ENCODE data around the gene NDUFV1.
"Not testable (repeated sequence)": the region's sequence is repeated elsewhere in the genome, so short reads cannot be mapped to it uniquely, and the experiment has no call there.

Gene NDUFV1

GRCh38 chr11:67586568-67587250 is 20.0 kb upstream of the NDUFV1 start:
- no peak for DNase-seq

DNA sequence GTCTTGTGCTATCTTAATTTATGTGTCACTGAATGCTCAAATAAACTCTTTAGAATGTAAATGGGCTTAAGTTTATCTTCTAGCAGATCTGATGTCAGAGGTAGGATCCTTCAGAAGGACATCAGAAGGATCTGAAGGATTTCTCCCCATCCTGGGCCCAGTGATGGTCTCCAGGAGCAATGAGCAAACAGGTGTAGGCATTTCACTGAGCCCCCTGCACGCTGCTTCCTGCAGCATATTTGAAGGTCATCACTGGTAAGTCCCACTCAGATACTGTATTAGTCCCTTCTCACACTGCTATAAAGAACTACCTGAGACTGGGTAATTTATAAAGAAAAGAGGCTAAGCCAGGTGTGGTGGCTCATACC is 18.6 kb upstream of the NDUFV1 start:
- no peak for DNase-seq

- DNase-seq = not testable (repeated sequence)
These were observed 17.8 kb upstream of the NDUFV1 start for GRCh38 chr11:67588899-67589415.

GRCh38 chr11:67592880-67593564 is 13.7 kb upstream of the NDUFV1 start:
- DNase-seq = no peak

- no peak for DNase-seq
These were observed 13.2 kb upstream of the NDUFV1 start for GRCh38 chr11:67593565-67593905.

GRCh38 chr11:67594480-67594879 is 12.3 kb upstream of the NDUFV1 start:
- DNase-seq = no peak

- DNase-seq = no peak
These were observed 9.9 kb upstream of the NDUFV1 start for GRCh38 chr11:67596753-67597300.

- not testable (repeated sequence) for DNase-seq
These were observed 9.3 kb upstream of the NDUFV1 start for GRCh38 chr11:67597458-67597857.

DNA sequence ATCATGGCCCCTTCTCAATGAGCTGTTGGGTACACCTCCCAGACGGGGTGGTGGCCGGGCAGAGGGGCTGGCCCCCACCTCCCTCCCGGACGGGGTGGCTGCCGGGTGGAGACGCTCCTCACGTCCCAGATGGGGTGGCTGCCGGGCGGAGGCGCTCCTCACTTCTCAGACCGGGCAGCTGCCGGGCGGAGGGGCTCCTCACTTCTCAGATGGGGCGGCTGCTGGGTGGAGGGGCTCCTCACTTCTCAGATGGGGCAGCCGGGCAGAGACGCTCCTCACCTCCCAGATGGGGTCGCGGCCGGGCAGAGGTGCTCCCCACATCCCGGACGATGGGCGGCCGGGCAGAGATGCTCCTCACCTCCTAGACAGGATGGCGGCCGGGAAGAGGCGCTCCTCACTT is 8.8 kb upstream of the NDUFV1 start:
- DNase-seq = not testable (repeated sequence)

GRCh38 chr11:67599149-67599548 is 7.6 kb upstream of the NDUFV1 start:
- DNase-seq = no peak

- DNase-seq = no peak
These were observed 6.3 kb upstream of the NDUFV1 start for GRCh38 chr11:67600324-67601029.

DNA sequence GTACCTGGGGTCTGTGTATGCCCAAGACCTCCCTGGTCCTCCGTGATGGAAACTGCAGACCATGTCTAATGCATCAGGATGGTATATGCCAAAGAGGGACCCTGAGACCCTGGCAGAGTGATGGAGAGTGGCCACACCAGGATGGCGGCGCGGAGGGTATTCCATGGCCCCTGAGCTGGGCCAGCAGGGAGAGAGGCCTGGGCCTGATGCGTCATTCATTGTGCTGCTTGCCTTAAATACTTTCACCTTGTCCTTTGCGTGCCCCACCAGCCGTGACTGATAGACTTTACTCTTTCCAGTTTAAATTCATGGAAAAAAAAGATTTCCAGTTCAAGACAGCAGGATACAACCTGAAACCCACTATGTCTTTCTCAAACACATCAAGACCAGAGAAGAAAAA is 5.6 kb upstream of the NDUFV1 start:
- DNase-seq = no peak

DNA sequence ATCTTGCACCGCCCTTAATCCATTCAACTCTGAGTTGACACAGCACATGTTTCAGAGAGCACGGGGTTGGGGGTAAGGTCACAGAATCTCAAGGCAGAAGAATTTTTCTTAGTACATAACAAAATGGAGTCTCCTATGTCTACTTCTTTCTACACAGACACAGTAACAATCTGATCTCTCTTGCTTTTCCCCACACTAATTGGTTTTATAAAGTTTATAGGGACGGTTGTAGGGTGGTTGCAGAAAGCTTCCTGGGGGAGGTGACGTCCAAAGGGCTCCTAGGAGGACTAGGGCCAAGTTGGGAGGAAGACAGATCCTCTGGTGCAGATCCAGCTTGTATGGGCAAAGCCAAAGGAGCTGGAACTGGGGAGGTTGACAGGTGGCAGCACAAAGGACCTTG is 2.6 kb upstream of the NDUFV1 start:
- DNase-seq = not testable (repeated sequence)

DNA sequence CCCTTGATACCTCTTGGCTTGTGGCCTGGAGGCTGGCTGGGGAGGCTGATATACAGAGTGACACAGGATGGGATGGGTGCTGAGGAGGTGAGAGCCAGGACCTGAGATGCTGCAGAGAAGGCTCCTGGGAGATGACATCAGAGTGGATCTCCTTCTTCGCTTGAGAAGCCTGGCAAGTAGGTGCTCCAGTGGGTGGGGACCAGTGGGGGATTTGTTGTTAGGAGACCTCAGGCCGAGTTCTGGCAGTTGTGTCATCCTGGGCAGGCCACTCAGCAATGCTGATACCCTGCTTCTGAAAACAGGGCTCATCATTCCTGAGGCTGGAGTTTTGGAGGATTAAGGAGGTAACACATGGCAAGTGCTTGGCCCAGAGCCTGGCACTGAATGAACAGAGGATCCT is 1.9 kb upstream of the NDUFV1 start:
- DNase-seq = no peak

DNA sequence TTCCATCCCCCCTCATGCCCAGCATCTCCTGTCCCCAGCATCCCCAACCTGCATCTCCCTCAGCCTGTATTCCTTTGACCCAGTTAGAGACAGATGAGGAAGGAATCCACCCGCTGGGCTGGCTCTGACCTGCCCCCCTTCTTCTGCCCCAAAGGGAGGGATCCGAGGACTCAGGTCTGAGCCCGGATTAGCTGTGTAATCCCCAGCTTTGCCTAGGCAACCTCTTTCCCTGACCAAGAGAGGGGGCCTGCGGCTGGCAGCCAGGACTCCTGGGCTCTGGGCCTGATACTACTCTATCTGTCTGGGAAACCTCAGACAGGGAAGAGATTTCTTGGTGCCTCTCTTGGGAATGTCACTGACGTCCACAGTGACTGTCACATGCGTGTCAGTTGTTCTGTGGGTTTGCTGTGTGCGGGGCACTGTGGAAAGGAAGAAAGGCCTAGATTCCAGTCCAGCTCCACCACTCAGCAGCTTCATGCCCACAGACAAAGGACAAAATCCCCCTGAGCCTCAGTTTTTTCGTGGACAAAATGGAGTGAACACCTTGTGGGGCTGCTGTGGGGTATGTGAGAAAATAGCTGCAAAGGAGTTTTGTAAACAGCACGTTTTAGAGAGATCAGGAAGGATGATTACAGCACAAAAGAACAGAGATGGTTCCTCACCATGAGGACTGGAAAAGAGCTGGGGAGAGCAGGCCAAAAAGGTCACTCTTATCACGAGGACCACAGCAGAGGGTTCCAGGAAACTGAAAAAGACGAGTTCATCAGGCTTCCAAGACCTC is 1.3 kb upstream of the NDUFV1 start:
- DNase-seq = no peak

- no peak for DNase-seq
These were observed 644 bp upstream of the NDUFV1 start for GRCh38 chr11:67606093-67606491.

DNA sequence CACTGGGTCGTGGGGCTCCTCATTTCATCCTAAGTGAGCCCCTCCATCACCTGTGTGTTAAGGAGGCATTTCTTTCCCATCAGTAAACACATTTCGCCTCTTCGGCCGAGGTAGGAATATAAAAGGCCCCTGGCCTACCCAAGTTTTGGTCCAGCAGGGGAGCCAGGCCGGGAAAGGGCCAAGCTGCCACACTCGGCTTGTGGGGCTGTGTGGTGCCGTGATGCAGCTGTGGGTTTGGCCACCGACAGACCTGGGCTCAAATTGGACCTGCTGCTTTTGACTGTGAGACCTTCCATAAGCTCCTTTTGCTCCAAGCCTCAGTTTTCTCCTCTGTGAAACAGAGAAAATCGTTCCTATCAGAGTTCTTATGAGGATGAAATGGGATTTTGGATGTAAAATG is 771 bp downstream of the NDUFV1 start:
- no peak for DNase-seq

DNA sequence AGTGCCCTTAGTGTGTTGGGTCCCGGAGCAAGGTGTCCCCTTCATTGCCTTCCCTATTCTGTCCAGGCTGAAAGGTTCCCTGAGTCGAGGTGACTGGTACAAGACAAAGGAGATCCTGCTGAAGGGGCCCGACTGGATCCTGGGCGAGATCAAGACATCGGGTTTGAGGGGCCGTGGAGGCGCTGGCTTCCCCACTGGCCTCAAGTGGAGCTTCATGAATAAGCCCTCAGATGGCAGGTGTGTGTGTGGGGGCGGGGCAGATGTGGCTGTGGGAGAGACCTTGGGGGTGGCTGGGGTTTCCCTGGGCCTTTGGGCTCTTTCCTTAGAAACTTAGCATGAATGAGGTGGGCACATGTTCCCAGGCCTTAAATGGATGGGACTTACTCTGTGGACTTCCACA is 1.8 kb downstream of the NDUFV1 start:
- DNase-seq = no peak

DNA sequence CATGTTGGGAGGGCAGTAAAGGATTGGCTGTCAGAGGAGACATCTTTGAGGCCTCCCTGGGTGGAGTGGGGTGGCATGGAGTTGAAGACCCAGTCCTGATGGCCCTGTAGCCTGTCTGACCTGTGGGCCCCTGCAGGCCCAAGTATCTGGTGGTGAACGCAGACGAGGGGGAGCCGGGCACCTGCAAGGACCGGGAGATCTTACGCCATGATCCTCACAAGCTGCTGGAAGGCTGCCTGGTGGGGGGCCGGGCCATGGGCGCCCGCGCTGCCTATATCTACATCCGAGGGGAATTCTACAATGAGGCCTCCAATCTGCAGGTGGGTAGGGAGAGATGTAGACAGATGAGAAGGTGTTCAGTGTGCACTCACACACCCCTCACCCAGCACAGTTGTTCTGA is 2.6 kb downstream of the NDUFV1 start:
- no peak for DNase-seq

DNA sequence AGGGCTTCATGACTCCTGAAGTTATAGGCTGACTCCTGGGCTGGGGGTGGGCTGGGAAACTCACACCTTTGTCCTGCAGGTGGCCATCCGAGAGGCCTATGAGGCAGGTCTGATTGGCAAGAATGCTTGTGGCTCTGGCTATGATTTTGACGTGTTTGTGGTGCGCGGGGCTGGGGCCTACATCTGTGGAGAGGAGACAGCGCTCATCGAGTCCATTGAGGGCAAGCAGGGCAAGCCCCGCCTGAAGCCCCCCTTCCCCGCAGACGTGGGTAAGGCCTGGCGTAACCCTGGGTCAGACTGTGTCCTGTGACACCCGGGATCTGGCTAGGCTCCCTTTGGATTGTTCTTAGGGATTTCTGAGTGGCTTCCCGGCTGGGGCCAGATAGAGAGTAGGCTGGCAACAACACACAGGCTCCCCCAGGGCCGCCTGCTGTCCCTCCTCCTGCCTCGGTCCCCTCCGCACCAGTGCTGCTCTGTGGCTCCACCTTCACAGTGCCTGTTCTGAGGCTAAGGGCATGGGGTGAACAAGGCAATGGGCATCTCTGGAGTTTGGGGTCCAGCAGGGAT is 3.6 kb downstream of the NDUFV1 start:
- DNase-seq = no peak

GRCh38 chr11:67611165-67611564 is 4.4 kb downstream of the NDUFV1 start:
- no peak for DNase-seq

DNA sequence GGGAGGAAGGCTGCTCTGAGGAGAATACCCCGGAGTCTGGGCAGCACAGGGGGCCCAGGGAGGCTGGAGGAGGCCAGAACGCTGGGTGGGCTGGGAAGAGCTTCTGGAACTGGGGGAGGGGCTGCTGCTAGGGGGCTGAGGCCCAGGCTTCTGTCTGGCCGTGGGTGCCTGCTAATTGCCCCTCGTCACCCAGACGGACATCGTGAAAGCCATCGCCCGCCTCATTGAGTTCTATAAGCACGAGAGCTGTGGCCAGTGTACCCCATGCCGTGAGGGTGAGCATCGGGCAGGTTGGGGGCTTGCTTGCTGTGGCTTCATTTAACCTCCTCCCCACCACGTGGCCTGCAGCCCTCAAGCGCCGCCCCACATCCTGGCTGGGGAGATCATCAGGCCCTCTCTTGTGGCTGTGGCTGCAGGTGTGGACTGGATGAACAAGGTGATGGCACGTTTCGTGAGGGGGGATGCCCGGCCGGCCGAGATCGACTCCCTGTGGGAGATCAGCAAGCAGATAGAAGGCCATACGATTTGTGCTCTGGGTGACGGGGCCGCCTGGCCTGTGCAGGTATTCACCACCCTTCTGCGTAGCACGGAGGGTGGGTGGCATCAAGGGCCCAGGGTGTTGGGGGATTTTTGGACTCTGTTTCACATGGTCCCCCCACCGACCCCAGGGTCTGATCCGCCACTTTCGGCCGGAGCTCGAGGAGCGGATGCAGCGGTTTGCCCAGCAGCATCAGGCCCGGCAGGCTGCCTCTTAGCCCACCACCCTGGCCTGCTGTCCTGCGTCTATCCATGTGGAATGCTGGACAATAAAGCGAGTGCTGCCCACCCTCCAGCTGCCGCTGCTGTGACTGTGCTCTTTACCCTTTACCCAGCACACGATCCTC is 5.2 kb downstream of the NDUFV1 start:
- DNase-seq = no peak
